HEK293 (cell line): ENCODE measurements around the gene OR4D1.

Experiments
- CTCF ChIA-PET: fragments of 350-600 bp; formaldehyde crosslinking; extraction: SDS; loops from one replicate; lab custom pipeline; 2021; ENCODE audit warnings: antibody characterized with exemption; lab: Yijun Ruan, JAX
- POLR2A ChIA-PET: fragments of 300-600 bp; formaldehyde crosslinking; extraction: SDS; loops from one replicate; lab custom pipeline; 2020; ENCODE audit warnings: antibody characterized with exemption, inconsistent platforms; lab: Yijun Ruan, JAX
- H3K27ac ChIP-seq: fragments of 200-500 bp; sonication (Bioruptor generic); 2 replicates; pipeline ENCODE4 v1.5.1; 2014; ENCODE audit warnings: low read depth, low read length, control low read depth, inconsistent platforms; ENCODE audit errors: extremely low read depth
- H3K36me3 ChIP-seq, 2 experiments: fragments of 200-500 bp in 1 of 2; sonication (Bioruptor generic) in 1 of 2; 1 replicate in 1 of 2; 2 replicates in 1 of 2; pipeline ENCODE4 v1.5.1; 2014 to 2017; ENCODE audit warnings: inconsistent platforms in 2 of 2, low read length in 2 of 2; ENCODE audit not compliant: control insufficient read depth in 2 of 2, insufficient read depth in 1 of 2
- H3K4me1 ChIP-seq: fragments of 200-500 bp; sonication (Bioruptor generic); 2 replicates; pipeline ENCODE4 v1.5.1; 2014; ENCODE audit warnings: mild to moderate bottlenecking, low read length, inconsistent platforms; ENCODE audit not compliant: control insufficient read depth, insufficient read depth
- H3K4me3 ChIP-seq: 2 replicates; pipeline ENCODE4 v1.5.1; 2011; ENCODE audit warnings: low read depth, mild to moderate bottlenecking, control low read depth, low read length, moderate library complexity
- H3K9me3 ChIP-seq: fragments of 200-500 bp; sonication (Bioruptor generic); 2 replicates; pipeline ENCODE4 v1.5.1; 2014; ENCODE audit warnings: low read depth, low read length, inconsistent platforms; ENCODE audit not compliant: control insufficient read depth, insufficient read depth
- ELK4 ChIP-seq: IDR thresholded peaks from 2 replicates; pipeline ENCODE4 v1.6.1; 2011; ENCODE audit warnings: mild to moderate bottlenecking, low read depth, low read length, borderline replicate concordance
- MEIS1 ChIP-seq: sonication (generic); formaldehyde crosslinking; IDR thresholded peaks from 2 replicates; pipeline ENCODE4 v1.8.1; 2022; ENCODE audit warnings: missing genetic modification reagents, mild to moderate bottlenecking, borderline replicate concordance
- PATZ1 ChIP-seq: fragments of 450-650 bp; formaldehyde crosslinking; IDR thresholded peaks from 2 replicates; pipeline ENCODE4 v1.5.1; 2016; ENCODE audit warnings: missing biosample characterization, missing genetic modification characterization
- REST ChIP-seq: fragments of 450-650 bp; formaldehyde crosslinking; IDR thresholded peaks from 2 replicates; pipeline ENCODE4 v1.5.1; 2016; ENCODE audit warnings: missing biosample characterization, missing genetic modification characterization
- ZBTB26 ChIP-seq: fragments of 450-650 bp; formaldehyde crosslinking; optimal IDR thresholded peaks from 2 replicates; pipeline ENCODE3; 2016; ENCODE audit warnings: missing biosample characterization, mild to moderate bottlenecking, missing genetic modification characterization
- ZBTB44 ChIP-seq: fragments of 450-650 bp; IDR thresholded peaks from 2 replicates; pipeline ENCODE4 v1.5.1; 2018; ENCODE audit warnings: missing biosample characterization, mild to moderate bottlenecking, missing genetic modification characterization
- ZBTB48 ChIP-seq: fragments of 450-650 bp; formaldehyde crosslinking; IDR thresholded peaks from 2 replicates; pipeline ENCODE4 v1.5.1; 2016; ENCODE audit warnings: missing biosample characterization, missing genetic modification characterization
- ZNF133 ChIP-seq: fragments of 450-650 bp; formaldehyde crosslinking; IDR thresholded peaks from 2 replicates; pipeline ENCODE4 v1.5.1; 2016; ENCODE audit warnings: missing biosample characterization, missing genetic modification characterization
- ZNF16 ChIP-seq: fragments of 450-650 bp; formaldehyde crosslinking; IDR thresholded peaks from 2 replicates; pipeline ENCODE4 v1.5.1; 2016; ENCODE audit warnings: low read depth, missing biosample characterization, missing genetic modification characterization
- ZNF510 ChIP-seq: fragments of 450-650 bp; formaldehyde crosslinking; IDR thresholded peaks from 2 replicates; pipeline ENCODE4 v1.5.1; 2018; ENCODE audit warnings: mild to moderate bottlenecking, missing genetic modification characterization, missing biosample characterization; ENCODE audit not compliant: insufficient replicate concordance
- ZNF654 ChIP-seq: fragments of 450-650 bp; formaldehyde crosslinking; IDR thresholded peaks from 2 replicates; pipeline ENCODE4 v1.5.1; 2016; ENCODE audit warnings: low read depth, missing biosample characterization, missing genetic modification characterization
- ZNF660 ChIP-seq: fragments of 450-650 bp; IDR thresholded peaks from 2 replicates; pipeline ENCODE4 v1.5.1; 2018; ENCODE audit warnings: missing biosample characterization, mild to moderate bottlenecking, missing genetic modification characterization
- ZNF776 ChIP-seq: fragments of 450-650 bp; formaldehyde crosslinking; IDR thresholded peaks from 2 replicates; pipeline ENCODE4 v1.5.0; 2017; ENCODE audit warnings: missing biosample characterization, missing genetic modification characterization, borderline replicate concordance
- ZNF777 ChIP-seq: fragments of 450-650 bp; formaldehyde crosslinking; IDR thresholded peaks from 2 replicates; pipeline ENCODE4 v1.5.1; 2017; ENCODE audit warnings: missing biosample characterization, missing genetic modification characterization, borderline replicate concordance
- TF ChIP-seq, protein P1 (sequence below): fragments of 450-650 bp; formaldehyde crosslinking; IDR thresholded peaks from 2 replicates; pipeline ENCODE4 v1.5.1; 2016; ENCODE audit warnings: missing biosample characterization, missing genetic modification characterization

OR4D1 gene

DNA sequence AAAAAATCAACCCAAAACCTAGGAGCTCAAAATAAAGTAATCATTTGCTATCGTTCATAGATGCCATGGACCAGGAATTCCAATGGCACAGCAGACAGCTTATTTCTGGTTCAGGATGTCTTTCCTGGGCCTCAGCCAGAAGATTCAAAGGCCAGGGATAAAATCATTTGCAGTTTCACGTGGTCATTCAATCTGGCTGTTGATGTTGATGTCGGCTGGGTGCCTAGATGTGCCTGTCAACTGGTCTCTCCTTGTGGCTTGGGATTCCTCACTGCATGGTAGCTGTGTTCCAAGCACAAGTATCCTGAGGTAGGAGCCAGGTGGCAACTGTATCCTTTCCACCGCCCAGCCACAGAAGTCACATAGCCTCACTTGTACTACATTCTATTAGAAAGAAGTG, 33.6 kb downstream of the OR4D1 start:
- CTCF ChIA-PET: interaction anchor here (0.5 to 1.7 kb wide), 4 partner anchors 9 to 387 kb away, joined by 3 to 7 read pairs (median 6); no protein-coding TSS in a partner anchor
- TF ChIP-seq ZNF133 (tag by site-specific recombination) (no peak), ELK4 (no peak), ZNF654 (no peak), ZBTB26 (tag by site-specific recombination) (no peak), ZNF777 (tag by site-specific recombination) (no peak)
- TF ChIP-seq, protein P1, sequence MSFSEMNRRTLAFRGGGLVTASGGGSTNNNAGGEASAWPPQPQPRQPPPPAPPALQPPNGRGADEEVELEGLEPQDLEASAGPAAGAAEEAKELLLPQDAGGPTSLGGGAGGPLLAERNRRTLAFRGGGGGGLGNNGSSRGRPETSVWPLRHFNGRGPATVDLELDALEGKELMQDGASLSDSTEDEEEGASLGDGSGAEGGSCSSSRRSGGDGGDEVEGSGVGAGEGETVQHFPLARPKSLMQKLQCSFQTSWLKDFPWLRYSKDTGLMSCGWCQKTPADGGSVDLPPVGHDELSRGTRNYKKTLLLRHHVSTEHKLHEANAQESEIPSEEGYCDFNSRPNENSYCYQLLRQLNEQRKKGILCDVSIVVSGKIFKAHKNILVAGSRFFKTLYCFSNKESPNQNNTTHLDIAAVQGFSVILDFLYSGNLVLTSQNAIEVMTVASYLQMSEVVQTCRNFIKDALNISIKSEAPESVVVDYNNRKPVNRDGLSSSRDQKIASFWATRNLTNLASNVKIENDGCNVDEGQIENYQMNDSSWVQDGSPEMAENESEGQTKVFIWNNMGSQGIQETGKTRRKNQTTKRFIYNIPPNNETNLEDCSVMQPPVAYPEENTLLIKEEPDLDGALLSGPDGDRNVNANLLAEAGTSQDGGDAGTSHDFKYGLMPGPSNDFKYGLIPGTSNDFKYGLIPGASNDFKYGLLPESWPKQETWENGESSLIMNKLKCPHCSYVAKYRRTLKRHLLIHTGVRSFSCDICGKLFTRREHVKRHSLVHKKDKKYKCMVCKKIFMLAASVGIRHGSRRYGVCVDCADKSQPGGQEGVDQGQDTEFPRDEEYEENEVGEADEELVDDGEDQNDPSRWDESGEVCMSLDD (tag by site-specific recombination): no peak
- POLR2A ChIA-PET: interaction anchor here (0.6 kb wide), 1 partner anchor 14 kb away, joined by 5 read pairs; no protein-coding TSS in a partner anchor

GRCh38 chr17:58183514-58183913, 35.3 kb downstream of the OR4D1 start:
- CTCF ChIA-PET: interaction anchor here (0.6 to 2.1 kb wide), 2 partner anchors 11 to 1098 kb away, joined by 3 to 7 read pairs; no protein-coding TSS in a partner anchor
- no peaks in the 10 kb centered on the region for H3K9me3 ChIP-seq
- TF ChIP-seq ZNF660 (tag by site-specific recombination) (no peak), PATZ1 (tag by site-specific recombination) (no peak), ZNF16 (tag by site-specific recombination) (no peak), ZBTB44 (tag by site-specific recombination) (no peak), REST (no peak), ZBTB48 (tag by site-specific recombination) (no peak), ZNF776 (tag by site-specific recombination) (no peak), MEIS1 (CRISPR knock-in tag) (no peak), ZNF510 (tag by site-specific recombination) (no peak)
- TF ChIP-seq, all 188 proteins: peak for 0
- no peak overlapping the region for H3K27ac ChIP-seq
- H3K36me3 ChIP-seq: no peaks in the 10 kb centered on the region
- no peak overlapping the region for H3K4me3 ChIP-seq
- POLR2A ChIA-PET: no interaction called here
- H3K4me1 ChIP-seq: no peaks in the 10 kb centered on the region

More for the DNA sequence above, 33.6 kb downstream of the OR4D1 start:
- no peaks in the 10 kb centered on the region for H3K4me1 ChIP-seq
- no peaks in the 10 kb centered on the region for H3K9me3 ChIP-seq
- no peak overlapping the region for H3K27ac ChIP-seq
- H3K36me3 ChIP-seq: no peaks in the 10 kb centered on the region
- no peak overlapping the region for H3K4me3 ChIP-seq
